Measurements from ENCODE around the gene YPEL2.
"Not testable (repeated sequence)": the region's sequence is repeated elsewhere in the genome, so short reads cannot be mapped to it uniquely, and the experiment has no call there.

Gene YPEL2

GRCh38 chr17:59378675-59379074, 47.2 kb downstream of the YPEL2 start:
- no peak for DNase-seq

DNA sequence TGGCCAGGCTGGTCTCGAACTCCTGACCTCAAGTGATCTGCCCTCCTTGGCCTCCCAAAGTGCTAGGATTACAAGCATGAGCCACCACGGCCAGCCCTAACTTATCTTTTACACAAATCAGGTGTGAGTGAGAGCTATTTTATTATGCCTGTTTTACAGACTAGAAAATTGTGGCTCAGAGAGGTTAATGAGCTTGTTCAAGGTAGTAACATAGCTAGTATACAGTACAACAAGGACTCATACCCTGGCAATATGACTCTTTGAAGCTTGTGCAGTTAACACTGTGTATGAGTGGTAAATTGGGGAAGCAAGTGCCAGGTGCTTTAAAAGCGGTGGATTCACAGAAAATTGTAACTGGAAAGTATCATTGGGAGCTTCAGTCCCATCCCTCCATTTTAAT, 49.0 kb downstream of the YPEL2 start:
- DNase-seq: no peak

DNA sequence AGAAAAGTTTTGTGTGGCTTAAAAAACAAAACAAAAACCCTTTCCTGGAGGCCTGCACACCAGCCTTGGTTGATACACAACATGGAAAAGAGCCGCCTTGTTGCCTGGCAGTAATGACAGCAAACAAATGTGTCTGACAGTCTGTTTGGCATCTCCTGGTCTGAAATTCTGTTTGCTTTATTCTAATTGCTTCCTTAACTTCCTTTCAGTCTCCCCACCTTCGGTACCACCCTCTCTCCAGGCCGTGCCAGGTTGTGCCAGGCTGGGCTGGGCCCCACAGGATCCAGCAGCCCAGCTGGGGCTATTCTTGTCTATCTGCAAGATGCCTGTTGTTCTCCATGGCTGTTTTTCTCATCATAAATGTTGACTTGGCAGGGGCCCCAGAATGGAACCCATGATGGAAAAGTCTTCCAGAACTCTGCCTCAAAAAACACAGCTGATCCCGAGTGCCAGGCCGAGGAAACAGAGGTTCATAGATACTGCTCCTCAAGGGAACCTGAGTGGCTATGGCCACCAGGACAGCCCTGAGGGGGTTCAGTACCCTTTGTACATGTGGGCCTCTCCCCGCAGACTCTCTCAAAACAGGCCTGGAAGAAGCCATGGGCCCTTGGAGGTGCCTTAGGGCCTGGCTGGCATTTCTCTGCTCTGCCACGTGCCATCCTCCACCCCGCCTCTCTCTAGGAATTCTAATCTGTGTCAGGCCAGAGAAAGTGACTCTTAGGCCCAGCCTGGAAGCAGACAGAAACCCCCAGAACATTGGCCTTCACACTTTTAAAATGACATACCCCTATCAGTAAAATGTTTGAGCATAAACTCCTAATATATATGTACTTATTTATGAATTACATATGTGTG, 50.5 kb downstream of the YPEL2 start:
- no peak for DNase-seq

GRCh38 chr17:59383893-59384292, 52.4 kb downstream of the YPEL2 start:
- DNase-seq: no peak

GRCh38 chr17:59387351-59388068, 56.1 kb downstream of the YPEL2 start:
- DNase-seq: no peak

GRCh38 chr17:59388069-59388556, 56.7 kb downstream of the YPEL2 start:
- no peak for DNase-seq

GRCh38 chr17:59389066-59389465, 57.6 kb downstream of the YPEL2 start:
- DNase-seq: no peak

- no peak for DNase-seq
Measured at GRCh38 chr17:59391021-59391420, 59.6 kb downstream of the YPEL2 start.

DNA sequence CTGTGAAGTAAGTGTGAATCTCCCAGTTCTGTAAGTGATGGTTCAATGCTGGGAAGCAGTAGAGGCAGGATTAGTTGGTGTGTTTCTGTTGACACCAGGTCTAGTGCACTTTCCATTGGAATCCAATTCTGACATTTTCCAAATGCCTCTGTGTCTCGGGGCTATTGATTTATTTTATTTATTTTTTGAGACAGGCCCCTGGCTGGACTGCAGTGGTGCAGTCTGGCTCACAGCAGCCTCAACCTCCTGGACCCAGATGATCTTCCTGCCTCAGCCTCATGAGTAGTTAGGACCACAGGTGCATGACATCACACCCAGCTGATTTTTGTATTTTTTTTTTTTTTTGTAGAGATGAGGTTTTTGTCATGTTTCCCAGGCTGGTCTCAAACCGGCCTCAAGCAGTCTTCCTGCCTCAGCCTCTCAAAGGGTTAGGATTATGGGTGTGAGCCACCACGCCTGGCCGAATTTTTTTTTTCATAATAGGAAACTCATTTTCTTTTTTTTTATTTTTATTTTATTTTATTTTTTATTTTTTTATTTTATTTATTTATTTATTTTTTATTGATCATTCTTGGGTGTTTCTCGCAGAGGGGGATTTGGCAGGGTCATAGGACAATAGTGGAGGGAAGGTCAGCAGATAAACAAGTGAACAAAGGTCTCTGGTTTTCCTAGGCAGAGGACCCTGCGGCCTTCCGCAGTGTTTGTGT, 61.7 kb downstream of the YPEL2 start:
- DNase-seq: no peak

- DNase-seq: not testable (repeated sequence)
Measured at GRCh38 chr17:59393742-59394410, 62.4 kb downstream of the YPEL2 start.

DNA sequence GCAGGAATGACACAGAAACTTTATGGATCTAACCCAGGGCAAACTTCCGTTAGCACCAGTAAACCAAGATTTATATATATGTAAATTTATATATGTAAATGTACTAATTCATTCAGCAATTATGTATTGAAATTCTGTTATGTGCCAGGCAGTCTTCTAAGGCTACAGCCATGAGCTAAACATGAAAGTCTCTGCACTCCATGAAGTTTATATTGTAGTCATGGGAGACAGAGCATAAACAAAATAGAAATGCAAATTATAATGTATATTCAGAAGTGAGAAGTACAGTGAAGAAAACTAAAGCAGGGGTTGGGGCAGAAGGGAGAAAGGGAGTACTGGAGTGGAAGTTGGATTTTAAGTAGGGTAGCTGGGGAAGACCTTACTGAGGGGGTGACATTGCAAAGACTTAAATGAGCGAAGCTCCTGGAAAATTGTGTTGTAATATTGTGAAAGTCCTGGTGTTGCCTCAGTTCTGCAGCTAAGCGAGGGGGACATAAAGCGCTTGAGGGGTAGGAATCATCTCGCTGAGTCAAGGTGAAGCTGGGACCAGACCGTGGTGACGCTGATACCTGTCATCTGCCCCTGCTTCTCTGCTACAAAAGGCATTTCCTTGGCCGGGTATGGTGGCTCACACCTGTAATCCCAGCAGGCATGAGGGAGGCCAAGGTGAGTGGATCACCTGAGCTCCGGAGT, 64.8 kb downstream of the YPEL2 start:
- no peak for DNase-seq

DNA sequence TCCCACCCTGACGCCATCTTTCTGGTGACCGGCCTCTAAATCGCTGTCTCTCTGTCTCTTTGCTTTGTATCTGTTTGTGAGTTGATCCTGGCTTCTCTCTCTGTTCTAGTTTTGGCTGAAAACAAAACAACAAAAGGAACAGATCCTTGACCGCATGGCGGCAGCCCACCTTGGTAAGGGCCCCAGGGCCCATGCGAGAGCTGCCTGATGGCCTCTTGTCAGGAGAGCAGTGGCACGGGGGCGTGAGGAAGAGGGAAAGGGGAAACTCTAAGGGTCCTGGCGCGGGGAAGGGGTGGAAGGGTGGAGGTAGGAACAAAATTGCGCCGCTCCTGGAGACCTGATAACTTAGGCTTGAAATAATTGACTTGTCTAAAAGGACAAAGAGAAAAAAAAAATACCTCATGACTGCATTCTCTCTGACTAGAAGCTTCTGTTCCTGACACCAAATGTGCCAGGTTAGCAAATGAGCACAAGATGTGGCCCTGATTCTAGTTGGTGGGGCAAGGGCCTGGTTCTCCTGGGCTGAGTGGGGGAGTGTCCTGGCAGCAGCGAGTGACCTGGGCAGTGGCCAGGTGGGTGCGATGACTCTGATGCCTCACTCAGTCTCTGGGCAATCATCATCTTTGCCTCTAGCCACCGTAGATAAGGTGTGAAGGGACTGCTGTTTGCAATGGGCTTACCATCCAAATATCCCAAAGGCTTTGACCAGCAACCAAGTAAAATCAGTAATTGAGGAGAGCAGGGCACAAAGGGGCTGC, 66.0 kb downstream of the YPEL2 start:
- DNase-seq: no peak

DNA sequence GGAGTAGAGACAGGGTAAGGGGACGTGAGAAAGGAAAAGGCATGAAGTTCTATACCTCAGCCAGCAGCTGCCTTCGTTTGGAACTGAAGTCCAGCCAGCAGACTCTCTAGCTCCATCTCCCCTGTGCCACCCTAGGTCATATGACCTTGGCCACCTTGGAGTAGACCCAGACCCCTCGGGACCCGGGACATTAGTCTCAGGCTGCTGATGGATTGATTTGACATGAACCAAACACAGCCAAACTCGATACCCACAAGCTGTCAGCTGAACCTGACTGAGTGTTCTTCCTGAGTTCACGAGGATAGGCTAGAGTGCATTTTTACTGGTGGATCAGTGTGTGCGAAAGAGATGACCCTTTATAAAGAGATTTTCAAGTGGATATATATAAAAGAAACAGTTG, 68.5 kb downstream of the YPEL2 start:
- DNase-seq: no peak

DNA sequence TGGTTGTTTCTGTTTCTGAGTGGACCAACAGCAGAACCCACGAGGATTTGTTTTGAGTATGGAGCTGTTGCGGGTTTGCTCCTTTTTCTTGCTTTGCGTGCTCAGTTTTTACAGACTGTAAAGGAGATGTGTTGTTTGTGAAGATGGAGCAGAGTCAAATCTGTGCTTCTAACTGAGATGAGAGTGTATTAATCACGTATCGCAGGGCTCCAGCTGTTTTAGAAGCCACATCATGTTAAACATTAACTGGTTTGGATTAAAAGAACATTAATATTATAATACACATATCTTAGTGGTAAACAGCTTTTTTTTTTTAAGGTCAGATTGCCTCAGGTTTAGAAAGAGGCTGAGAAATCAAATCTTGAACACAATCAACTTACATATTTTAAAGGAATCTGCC, 69.4 kb downstream of the YPEL2 start:
- no peak for DNase-seq

DNA sequence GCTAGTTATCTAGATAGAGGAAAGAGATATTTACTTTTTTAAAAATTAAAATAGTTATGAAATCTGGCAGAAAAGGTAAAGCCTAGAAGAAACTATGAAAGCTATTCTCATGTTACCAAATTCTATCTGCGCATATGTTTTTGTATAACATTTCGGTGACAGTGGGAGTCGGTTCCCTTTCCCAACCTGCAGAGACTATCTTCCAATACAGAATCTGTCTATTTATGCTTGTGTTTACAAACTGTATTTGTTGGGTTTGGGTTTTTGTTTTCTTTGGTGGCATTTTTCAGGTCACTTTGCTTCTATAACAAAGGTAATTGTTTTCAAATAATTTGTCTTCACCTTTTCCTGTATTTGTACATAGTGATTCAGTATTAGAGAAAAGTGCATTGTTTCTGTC, 69.8 kb downstream of the YPEL2 start:
- DNase-seq: no peak

GRCh38 chr17:59401725-59402124, 70.3 kb downstream of the YPEL2 start:
- DNase-seq: no peak

DNA sequence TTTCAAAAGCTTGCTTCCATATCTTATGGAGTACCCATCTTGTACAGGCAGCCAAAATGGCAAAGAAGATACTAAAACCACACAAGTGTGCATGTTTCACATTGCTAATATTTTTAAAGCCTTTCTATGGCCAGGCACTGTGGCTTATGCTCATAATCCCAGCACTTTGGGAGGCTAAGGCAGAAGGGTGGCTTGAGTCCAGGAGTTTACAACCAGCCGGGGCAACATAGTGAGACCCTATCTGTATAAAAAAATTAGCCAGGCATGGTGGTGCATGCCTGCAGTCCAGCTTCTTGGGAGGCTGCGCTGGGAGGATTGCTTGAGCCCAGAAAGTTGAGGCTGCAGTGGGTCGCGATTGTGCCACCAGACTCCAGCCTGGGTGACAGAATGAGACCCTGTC, 71.3 kb downstream of the YPEL2 start:
- no peak for DNase-seq

- no peak for DNase-seq
Measured at GRCh38 chr17:59404471-59404870, 73.0 kb downstream of the YPEL2 start.

GRCh38 chr17:59405944-59406705, 74.7 kb downstream of the YPEL2 start:
- DNase-seq: no peak

DNA sequence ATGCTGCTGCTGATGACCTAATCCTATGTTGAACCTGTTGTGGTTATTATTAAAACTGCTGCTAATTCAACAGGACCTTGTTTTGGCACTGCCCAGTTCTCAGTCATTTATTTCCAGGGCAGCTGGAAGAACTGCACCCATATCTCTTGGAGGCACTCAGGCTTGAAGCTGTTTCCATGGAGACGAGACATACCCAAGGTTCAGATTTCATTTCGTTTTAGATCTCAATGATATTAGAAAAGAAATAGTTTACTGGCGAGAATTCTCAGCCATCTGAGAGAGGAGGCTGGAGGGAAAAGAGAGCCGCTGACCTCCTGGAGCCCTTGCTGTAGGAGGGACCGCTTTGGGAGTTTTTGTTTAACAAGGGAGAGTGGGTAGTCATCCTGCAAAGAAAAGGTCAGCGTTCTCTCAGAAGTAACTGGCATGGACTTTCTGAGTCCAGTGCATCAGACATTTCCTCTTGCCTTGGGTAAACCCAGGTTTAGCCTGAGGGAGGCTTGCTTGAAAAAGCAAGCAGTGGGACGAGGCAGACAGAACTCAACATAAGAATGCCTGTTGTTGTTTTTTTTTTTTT, 75.4 kb downstream of the YPEL2 start:
- no peak for DNase-seq
